Measurements from ENCODE around the gene PDE2A. TPM values are rescaled to one million over a fixed set of nuclear protein-coding genes. Genes with fewer than 3 reads are reported as not detected.

PDE2A gene
- polyA plus RNA-seq, 3 donors = 0.18 to 1.7 (median 0.53) TPM

- no peaks in the 10 kb centered on the region for H3K79me2 ChIP-seq (ENCODE audit: insufficient read depth, low read length)
- peaks cover 0 to 1% (median 0%) of the 10 kb centered on the region in 7 donors for H3K9me3 Mint-ChIP-seq
- no peak overlapping the region for H3K27ac ChIP-seq (ENCODE audit: low read depth in 1 of 2, low read length in 2 of 2)
- intact Hi-C loops (cut with micrococcal nuclease) = loop anchor here in 1 of 2 donors (2.0 to 10.0 kb wide), 2 partner anchors 210 to 492 kb away; no protein-coding TSS in a partner anchor
- peaks cover 24 to 30% (median 28%) of the 10 kb centered on the region in 3 donors for H3K27me3 Mint-ChIP-seq (ENCODE audit: low read depth in 3 of 3)
- no peak overlapping the region for H2AFZ ChIP-seq (ENCODE audit: insufficient read depth, low read depth, low read length, poor library complexity, severe bottlenecking)
- no peak for DNase-seq
- no peak overlapping the region for H3K4me2 ChIP-seq (replicated peaks; ENCODE audit: extremely low read depth, low read length, poor library complexity, severe bottlenecking)
- no peak overlapping the region for H3K27ac Mint-ChIP-seq
- H3K4me1 ChIP-seq (ENCODE audit: control insufficient read depth in 1 of 2, insufficient read depth in 2 of 2, low read length in 2 of 2) = no peaks in the 10 kb centered on the region
- H3K9ac ChIP-seq (ENCODE audit: insufficient read depth, low read length, poor library complexity, severe bottlenecking) = no peak overlapping the region
- TF ChIP-seq CTCF (IDR thresholded peaks at IDR 0.05) = no peak
- WGBS (ENCODE audit: insufficient coverage) = 80% methylated on average over 4 of the region's 4 CpGs
- no peak overlapping the region for H3K4me3 Mint-ChIP-seq
- H3K36me3 Mint-ChIP-seq = peaks cover 42 to 51% of the 10 kb centered on the region in 2 donors
- peaks cover 49% of the 10 kb centered on the region in 2 donors for H3K36me3 ChIP-seq (replicated peaks in 1 of 2; ENCODE audit: control insufficient read depth in 1 of 2, insufficient read depth in 2 of 2, low read length in 2 of 2)
- peaks cover 100% of the 10 kb centered on the region for H4K20me1 ChIP-seq (ENCODE audit: insufficient read depth, low read length)
- peaks cover 12% of the 10 kb centered on the region for H3K4me1 Mint-ChIP-seq
- H3K4me3 ChIP-seq (replicated peaks in 1 of 3; ENCODE audit: low read depth in 2 of 3, low read length in 3 of 3) = no peak overlapping the region
- peaks cover 6 to 16% of the 10 kb centered on the region in 2 donors for H3K27me3 ChIP-seq (ENCODE audit: control insufficient read depth in 2 of 2, insufficient read depth in 2 of 2, low read length in 2 of 2)
- H3K9me3 ChIP-seq (replicated peaks in 1 of 2; ENCODE audit: control insufficient read depth in 1 of 2, insufficient read depth in 1 of 2, low read length in 2 of 2) = no peaks in the 10 kb centered on the region
Measured at GRCh38 chr11:72682858-72683243, 8.6 kb upstream of the PDE2A start.

- intact Hi-C loops (cut with micrococcal nuclease) = loop anchor here in 1 of 2 donors (2.0 to 10.0 kb wide), 2 partner anchors 210 to 492 kb away; no protein-coding TSS in a partner anchor
- H3K4me2 ChIP-seq (replicated peaks; ENCODE audit: extremely low read depth, low read length, poor library complexity, severe bottlenecking) = no peak overlapping the region
- Mint-ChIP-seq H3K27ac (peak overlapping the region in 1 of 7 donors; percentile 64), H3K4me1 (peaks cover 8% of the 10 kb centered on the region), H3K9me3 (peaks cover 0 to 4% (median 0%) of the 10 kb centered on the region in 7 donors), H3K27me3 (ENCODE audit: low read depth in 3 of 3) (peaks cover 29 to 35% (median 33%) of the 10 kb centered on the region in 3 donors), H3K4me3 (no peak overlapping the region), H3K36me3 (peaks cover 37 to 46% of the 10 kb centered on the region in 2 donors)
- no peak for DNase-seq
- no peaks in the 10 kb centered on the region for H3K4me1 ChIP-seq (ENCODE audit: control insufficient read depth in 1 of 2, insufficient read depth in 2 of 2, low read length in 2 of 2)
- peaks cover 44% of the 10 kb centered on the region in 2 donors for H3K36me3 ChIP-seq (replicated peaks in 1 of 2; ENCODE audit: control insufficient read depth in 1 of 2, insufficient read depth in 2 of 2, low read length in 2 of 2)
- H3K27me3 ChIP-seq (ENCODE audit: control insufficient read depth in 2 of 2, insufficient read depth in 2 of 2, low read length in 2 of 2) = peaks cover 7 to 21% of the 10 kb centered on the region in 2 donors
- no peak for TF ChIP-seq CTCF (IDR thresholded peaks at IDR 0.05)
- H3K9me3 ChIP-seq (replicated peaks in 1 of 2; ENCODE audit: control insufficient read depth in 1 of 2, insufficient read depth in 1 of 2, low read length in 2 of 2) = no peaks in the 10 kb centered on the region
- H2AFZ ChIP-seq (ENCODE audit: insufficient read depth, low read depth, low read length, poor library complexity, severe bottlenecking) = no peak overlapping the region
- H3K4me3 ChIP-seq (replicated peaks in 1 of 3; ENCODE audit: low read depth in 2 of 3, low read length in 3 of 3) = no peak overlapping the region
- WGBS (ENCODE audit: insufficient coverage) = 52% methylated on average over 4 of the region's 5 CpGs
- H4K20me1 ChIP-seq (ENCODE audit: insufficient read depth, low read length) = peaks cover 100% of the 10 kb centered on the region
- H3K79me2 ChIP-seq (ENCODE audit: insufficient read depth, low read length) = no peaks in the 10 kb centered on the region
- no peak overlapping the region for H3K9ac ChIP-seq (ENCODE audit: insufficient read depth, low read length, poor library complexity, severe bottlenecking)
- no peak overlapping the region for H3K27ac ChIP-seq (ENCODE audit: low read depth in 1 of 2, low read length in 2 of 2)
Measured at GRCh38 chr11:72682238-72682857, 8.1 kb upstream of the PDE2A start.
